ENCODE results near the gene GSG1. TPM values are rescaled to one million over a fixed set of nuclear protein-coding genes. Genes with fewer than 3 reads are reported as not detected.

Gene GSG1
- total and polyA plus RNA-seq, 2 of the 8 experiments (the other 6 are each of a cell fraction or from before 2014, with no cell fraction given) = 0.89 to 1.4 TPM

- 0 out of 2 replicates have a peak overlapping the region, but pooled peaks have one; percentile 38 for H2AFZ ChIP-seq (ENCODE audit: low read length)
- no peak overlapping the region for H3K18ac ChIP-seq (ENCODE audit: extremely low read depth, low read length)
- H3K9ac ChIP-seq (replicated peaks in 1 of 4; ENCODE audit: extremely low read depth in 1 of 4, low read depth in 3 of 4, low read length in 3 of 4) = no peak overlapping the region
- H3K4me2 ChIP-seq (ENCODE audit: insufficient read depth in 1 of 2, low read depth in 2 of 2, low read length in 2 of 2) = no peak overlapping the region; a peak in 1 of 4 replicates
- no peak overlapping the region for H2BK15ac ChIP-seq (ENCODE audit: low read length)
- H3K23ac ChIP-seq (ENCODE audit: insufficient read length) = no peak overlapping the region
- no peak overlapping the region for H3K4me3 ChIP-seq (ENCODE audit: extremely low read depth in 1 of 4, insufficient read depth in 2 of 4, low read depth in 3 of 4, low read length in 4 of 4)
- ChIA-PET CTCF (ENCODE audit: partially characterized antibody) (interaction anchor here (0.7 to 6.0 kb wide), 17 partner anchors 12 to 289 kb away, joined by 3 to 69 read pairs (median 4); partner anchors contain the start of genes DDX47 and FAM234B), POLR2A (ENCODE audit: partially characterized antibody) (interaction anchor here (1.0 to 6.0 kb wide), 7 partner anchors 8 to 265 kb away, joined by 3 to 44 read pairs (median 4); no protein-coding TSS in a partner anchor)
- no peak overlapping the region for H3K27ac ChIP-seq (ENCODE audit: low read depth, low read length)
- H4K91ac ChIP-seq (replicated peaks; ENCODE audit: insufficient read length, low read length) = no peak overlapping the region
- no peaks in the 10 kb centered on the region for H3K9me3 ChIP-seq (ENCODE audit: insufficient read depth in 2 of 2, low read depth in 1 of 2, low read length in 1 of 2)
- H4K20me1 ChIP-seq (replicated peaks in 1 of 2; ENCODE audit: control insufficient read depth in 1 of 2, insufficient read depth in 2 of 2, low read length in 2 of 2) = no peaks in the 10 kb centered on the region
- H3K36me3 ChIP-seq (ENCODE audit: control insufficient read depth in 2 of 4, insufficient read depth in 4 of 4, low read length in 3 of 4) = no peaks in the 10 kb centered on the region
- H3K14ac ChIP-seq (ENCODE audit: insufficient read length) = no peak overlapping the region
- no peak overlapping the region for H3K56ac ChIP-seq (replicated peaks; ENCODE audit: insufficient read length, low read depth, low read length)
- peaks cover 5 to 21% (median 14%) of the 10 kb centered on the region in 4 experiments; a peak in 6 of 7 replicates for H3K4me1 ChIP-seq (replicated peaks in 1 of 4; ENCODE audit: control insufficient read depth in 3 of 4, insufficient read depth in 4 of 4, low read length in 3 of 4)
- H2BK5ac ChIP-seq (ENCODE audit: low read depth, low read length) = no peak overlapping the region
- no peak overlapping the region for H3K4ac ChIP-seq (replicated peaks; ENCODE audit: insufficient read length, low read depth, low read length)
- H3K79me1 ChIP-seq (ENCODE audit: low read depth, low read length) = no peaks in the 10 kb centered on the region
- no peak overlapping the region for H2BK12ac ChIP-seq (ENCODE audit: low read depth, low read length)
- no peaks in the 10 kb centered on the region for H3K27me3 ChIP-seq (replicated peaks in 1 of 4; ENCODE audit: control insufficient read depth in 3 of 4, extremely low read depth in 1 of 4, insufficient read depth in 3 of 4, low read length in 3 of 4)
- peaks cover 9% of the 10 kb centered on the region; the same call in 1 of the 2 replicates for H3K23me2 ChIP-seq (ENCODE audit: low read depth, low read length)
- H2BK120ac ChIP-seq (replicated peaks; ENCODE audit: low read depth, low read length) = no peak overlapping the region
- 85% methylated on average over 7 of the region's 7 CpGs; no CpG with 5 or more reads in 1 of the 2 experiments for WGBS, 2 experiments (ENCODE audit: extremely low coverage in 1 of 2, insufficient coverage in 1 of 2, insufficient read length in 1 of 2, insufficient replicate concordance in 2 of 2, low coverage in 1 of 2, low lambda C conversion rate in 2 of 2, missing lambda C conversion rate in 1 of 2)
- no peak overlapping the region for H2AK5ac ChIP-seq (ENCODE audit: low read depth, low read length)
- DNase-seq (ENCODE audit: low read depth in 1 of 2, low spot score in 2 of 2) = no peak
- H4K5ac ChIP-seq (ENCODE audit: insufficient read length, low read depth, low read length) = no peak overlapping the region
- no peaks in the 10 kb centered on the region for H3K79me2 ChIP-seq (ENCODE audit: control insufficient read depth in 1 of 2, insufficient read depth in 2 of 2, low read length in 2 of 2)
- no peak for FAIRE-seq
- no peak overlapping the region for H2BK20ac ChIP-seq (ENCODE audit: low read length)
- H4K8ac ChIP-seq (ENCODE audit: extremely low read depth, insufficient read depth, low read length) = no peak overlapping the region
These were observed 839 bp downstream of the GSG1 start for GRCh38 chr12:13102461-13103195.

All from H1 (cell line).